H9 (cell line): Measurements from ENCODE around the gene DCST1. TPM values are rescaled to one million over a fixed set of nuclear protein-coding genes. Genes with fewer than 3 reads are reported as not detected.

Experiments
- DNase-seq: peaks from one replicate; pipeline ENCODE4 v3.0.0-alpha.2; 2017
- H2AFZ ChIP-seq: one replicate; pipeline ENCODE4 v1.6.1; 2013; ENCODE audit warnings: mild to moderate bottlenecking, low read length, control low read depth, moderate library complexity
- H2AK5ac ChIP-seq: 2 replicates; pipeline ENCODE4 v1.6.1; 2013; ENCODE audit warnings: low read length, control low read depth, mixed read lengths; ENCODE audit not compliant: insufficient read length
- H2BK120ac ChIP-seq: one replicate; pipeline ENCODE4 v1.6.1; 2013; ENCODE audit warnings: low read depth, mild to moderate bottlenecking, low read length, control low read depth, inconsistent platforms; ENCODE audit not compliant: poor library complexity, severe bottlenecking
- H2BK12ac ChIP-seq: 2 replicates; pipeline ENCODE4 v1.6.1; 2013; ENCODE audit warnings: low read length, control low read depth, mixed read lengths, low read depth; ENCODE audit not compliant: insufficient read length
- H2BK15ac ChIP-seq: 2 replicates; pipeline ENCODE4 v1.6.1; 2013; ENCODE audit warnings: low read depth, low read length, control low read depth
- H2BK20ac ChIP-seq: one replicate; pipeline ENCODE4 v1.6.1; 2013; ENCODE audit warnings: low read depth, mild to moderate bottlenecking, low read length, control low read depth, inconsistent platforms; ENCODE audit not compliant: poor library complexity, severe bottlenecking
- H2BK5ac ChIP-seq: 2 replicates; pipeline ENCODE4 v1.6.1; 2013; ENCODE audit warnings: low read length, control low read depth, mixed read lengths; ENCODE audit not compliant: insufficient read length
- H3K14ac ChIP-seq: 2 replicates; pipeline ENCODE4 v1.6.1; 2013; ENCODE audit warnings: low read length, control low read depth; ENCODE audit not compliant: insufficient read depth
- H3K18ac ChIP-seq: 2 replicates; pipeline ENCODE4 v1.6.1; 2013; ENCODE audit warnings: low read depth, mild to moderate bottlenecking, mixed read lengths, low read length, control low read depth; ENCODE audit not compliant: insufficient read length
- H3K23ac ChIP-seq: 2 replicates; pipeline ENCODE4 v1.6.1; 2013; ENCODE audit warnings: low read length, control low read depth, mixed read lengths, low read depth; ENCODE audit not compliant: insufficient read length
- H3K23me2 ChIP-seq: 2 replicates; pipeline ENCODE4 v1.6.1; 2013; ENCODE audit warnings: low read depth, mild to moderate bottlenecking, mixed read lengths, low read length, control low read depth; ENCODE audit not compliant: insufficient read length, poor library complexity, severe bottlenecking
- H3K27ac ChIP-seq: 2 replicates; pipeline ENCODE4 v1.5.1; 2013; ENCODE audit warnings: low read length, control low read depth, mixed read lengths, low read depth; ENCODE audit not compliant: insufficient read length
- H3K27me3 ChIP-seq: 2 replicates; pipeline ENCODE4 v1.6.1; 2013; ENCODE audit warnings: low read length, control low read depth, inconsistent platforms; ENCODE audit not compliant: insufficient read depth
- H3K4ac ChIP-seq: 2 replicates; pipeline ENCODE4 v1.6.1; 2013; ENCODE audit warnings: low read depth, mild to moderate bottlenecking, control low read depth, inconsistent platforms, low read length, moderate library complexity
- H3K4me1 ChIP-seq: 2 replicates; pipeline ENCODE4 v1.6.1; 2013; ENCODE audit warnings: low read length, control low read depth, inconsistent platforms; ENCODE audit not compliant: insufficient read depth
- H3K4me2 ChIP-seq: 2 replicates; pipeline ENCODE4 v1.6.1; 2013; ENCODE audit warnings: low read length, control low read depth, mixed read lengths; ENCODE audit not compliant: insufficient read length, insufficient read depth
- H3K56ac ChIP-seq: 2 replicates; pipeline ENCODE4 v1.6.1; 2013; ENCODE audit warnings: low read depth, mild to moderate bottlenecking, mixed read lengths, low read length, control low read depth; ENCODE audit not compliant: insufficient read length
- H3K79me1 ChIP-seq: 2 replicates; pipeline ENCODE4 v1.6.1; 2013; ENCODE audit warnings: low read depth, mild to moderate bottlenecking, moderate library complexity, low read length, control low read depth, inconsistent platforms; ENCODE audit not compliant: insufficient read depth, poor library complexity, severe bottlenecking
- H3K79me2 ChIP-seq: 2 replicates; pipeline ENCODE4 v1.6.1; 2013; ENCODE audit warnings: low read length, control low read depth, inconsistent platforms; ENCODE audit not compliant: insufficient read depth
- H3K9ac ChIP-seq: 2 replicates; pipeline ENCODE4 v1.6.1; 2013; ENCODE audit warnings: low read length, control low read depth, mixed read lengths; ENCODE audit not compliant: insufficient read length; ENCODE audit errors: extremely low read depth
- H3K9me3 ChIP-seq: one replicate; pipeline ENCODE4 v1.6.1; 2013; ENCODE audit warnings: low read depth, low read length, inconsistent platforms; ENCODE audit not compliant: control insufficient read depth
- H3T11ph ChIP-seq: one replicate; pipeline ENCODE4 v1.6.1; 2013; ENCODE audit warnings: mild to moderate bottlenecking, low read length, control low read depth, inconsistent platforms
- H4K20me1 ChIP-seq: one replicate; pipeline ENCODE4 v1.6.1; 2013; ENCODE audit not compliant: control insufficient read depth, insufficient read length, insufficient read depth
- H4K5ac ChIP-seq: 2 replicates; pipeline ENCODE4 v1.6.1; 2013; ENCODE audit warnings: low read depth, mild to moderate bottlenecking, mixed read lengths, low read length, control low read depth; ENCODE audit not compliant: insufficient read length
- H4K8ac ChIP-seq: replicated peaks from 2 replicates; pipeline ENCODE4 v1.6.1; 2013; ENCODE audit warnings: low read length, control low read depth, mixed read lengths, low read depth; ENCODE audit not compliant: insufficient read length
- H4K91ac ChIP-seq: 2 replicates; pipeline ENCODE4 v1.6.1; 2013; ENCODE audit warnings: low read depth, mild to moderate bottlenecking, moderate library complexity, mixed read lengths, low read length, control low read depth; ENCODE audit not compliant: insufficient read length
- H3K27ac Mint-ChIP-seq, 3 experiments: 2 replicates in 2 of 3; 3 replicates in 1 of 3; pipeline ENCODE4 v1.8.0; 2020 to 2021; ENCODE audit warnings: mixed read lengths in 3 of 3, mild to moderate bottlenecking in 1 of 3, moderate library complexity in 1 of 3
- H3K27me3 Mint-ChIP-seq: 2 replicates; pipeline ENCODE4 v1.8.0; 2021; ENCODE audit warnings: low read depth, mild to moderate bottlenecking, moderate library complexity, mixed read lengths
- H3K36me3 Mint-ChIP-seq, 3 experiments: 2 replicates in 2 of 3; 3 replicates in 1 of 3; pipeline ENCODE4 v1.8.0; 2020 to 2021; ENCODE audit warnings: low read depth in 3 of 3, mixed read lengths in 3 of 3; ENCODE audit not compliant: insufficient read depth in 1 of 3
- H3K4me1 Mint-ChIP-seq, 2 experiments: 2 replicates each; pipeline ENCODE4 v1.8.0; 2020; ENCODE audit warnings: mixed read lengths in 2 of 2
- H3K4me3 Mint-ChIP-seq, 2 experiments: 2 replicates in 1 of 2; 3 replicates in 1 of 2; pipeline ENCODE4 v1.8.0; 2020 to 2021; ENCODE audit warnings: mild to moderate bottlenecking in 2 of 2, mixed read lengths in 2 of 2, moderate library complexity in 1 of 2
- H3K9me3 Mint-ChIP-seq, 2 experiments: 2 replicates in 1 of 2; 3 replicates in 1 of 2; pipeline ENCODE4 v1.8.0; 2020; ENCODE audit warnings: mild to moderate bottlenecking in 2 of 2, mixed read lengths in 2 of 2, moderate library complexity in 1 of 2
- CTCF ChIP-seq: fragments of 200-600 bp; sonication (generic); conservative IDR thresholded peaks from 3 replicates; pipeline ENCODE4 v1.8.0; 2021; ENCODE audit warnings: antibody characterized with exemption, mild to moderate bottlenecking
- WGBS: extraction: QIAGEN DNeasy Blood & Tissue Kit; methylation state at CpG from one replicate; pipeline ENCODE4 v1.1.7; 2013; ENCODE audit warnings: missing lambda C conversion rate, low lambda C conversion rate, mixed read lengths; ENCODE audit not compliant: insufficient read length; ENCODE audit errors: extremely low coverage; 5-methylcytosine and 5-hydroxymethylcytosine counted together
- total RNA-seq: library from RNA; stranded (reverse); gene quantifications from 2 replicates; pipeline ENCODE4 v1.2.1, GENCODE V29; 2021

DCST1 gene
- total RNA-seq, 1 experiment from 2014 or later: not detected

GRCh38 chr1:155093911-155094621 is 60.4 kb downstream of the DCST1 start:
- Histone ChIP-seq H3K27me3 (peaks cover 2% of the 10 kb centered on the region; the same call in 1 of the 2 replicates), H2BK120ac (no peak overlapping the region)

More at GRCh38 chr1:155093911-155094621, 60.4 kb downstream of the DCST1 start:
- WGBS: no CpG with 5 or more reads among the region's 13 CpGs
- H3K79me2 ChIP-seq: no peaks in the 10 kb centered on the region
- Mint-ChIP-seq H3K9me3 (peaks cover 0 to 2% of the 10 kb centered on the region in 2 experiments; a peak in 1 of 5 replicates), H3K4me3 (no peak overlapping the region), H3K27ac (no peak overlapping the region; a peak in 2 of 7 replicates), H3K36me3 (no peaks in the 10 kb centered on the region), H3K4me1 (peaks cover 17 to 23% of the 10 kb centered on the region in 2 experiments), H3K27me3 (peaks cover 54% of the 10 kb centered on the region)
- peak; percentile 64; the same call in 2 of the 3 replicates for TF ChIP-seq CTCF
- no peak overlapping the region for H4K91ac ChIP-seq
- DNase-seq: no peak
- H2AK5ac ChIP-seq: no peak overlapping the region
- no peak overlapping the region for H2BK15ac ChIP-seq
- no peak overlapping the region for H2BK20ac ChIP-seq
- H3K9me3 ChIP-seq: no peaks in the 10 kb centered on the region
- no peaks in the 10 kb centered on the region for H3K4me1 ChIP-seq
- no peak overlapping the region for H3K18ac ChIP-seq
- H3K4ac ChIP-seq: no peak overlapping the region
- no peak overlapping the region for H2AFZ ChIP-seq
- H3K56ac ChIP-seq: no peak overlapping the region
- no peak overlapping the region for H3K4me2 ChIP-seq
- H2BK12ac ChIP-seq: no peak overlapping the region
- no peaks in the 10 kb centered on the region for H4K20me1 ChIP-seq
- H2BK5ac ChIP-seq: no peak overlapping the region
- H3K79me1 ChIP-seq: no peaks in the 10 kb centered on the region
- no peak overlapping the region for H3K27ac ChIP-seq
- no peak overlapping the region for H3K9ac ChIP-seq
- H4K5ac ChIP-seq: no peak overlapping the region
- no peak overlapping the region; the same call in 1 of the 2 replicates for H3K14ac ChIP-seq
- no peak overlapping the region for H4K8ac ChIP-seq
- peaks cover 6% of the 10 kb centered on the region for H3K23me2 ChIP-seq
- no peak overlapping the region for H3T11ph ChIP-seq
- H3K23ac ChIP-seq: no peak overlapping the region
